ENCODE data around the gene THBS3. TPM values are rescaled to one million over a fixed set of nuclear protein-coding genes. Genes with fewer than 3 reads are reported as not detected.

Gene THBS3
- total and polyA plus RNA-seq, 9 of the 15 experiments (the other 6 are each of a cell fraction or from before 2014, with no cell fraction given), result 0.59 to 8.3 (median 3.2) TPM

- ATAC-seq, result no peak
- no peak for DNase-seq (ENCODE audit: extremely low read depth in 1 of 4, low spot score in 3 of 4)
- Histone ChIP-seq H3K27ac (ENCODE audit: extremely low read depth, low read depth, low read length) (no peak overlapping the region), H3K4me2 (ENCODE audit: insufficient read depth, low read length) (no peak overlapping the region), H4K20me1 (replicated peaks; ENCODE audit: control insufficient read depth, insufficient read depth, low read length) (no peaks in the 10 kb centered on the region), H2AFZ (ENCODE audit: low read depth, low read length) (no peak overlapping the region), H3K9ac (ENCODE audit: insufficient read depth in 1 of 2, low read depth in 2 of 2, low read length in 2 of 2) (0 out of 4 replicates have a peak overlapping the region, but pooled peaks of 1 of the 2 experiments have one; percentile 15), H3K36me3 (ENCODE audit: control insufficient read depth, insufficient read depth, low read length) (peaks cover 34% of the 10 kb centered on the region; the same call in 2 of the 3 replicates), H3K4me3 (no peak overlapping the region), H3K4me1 (replicated peaks in 1 of 2; ENCODE audit: control insufficient read depth in 2 of 2, insufficient read depth in 2 of 2, low read length in 2 of 2) (peaks cover under 1 to 19% of the 10 kb centered on the region in 2 experiments; a peak in 3 of 5 replicates), H3K9me1 (ENCODE audit: control insufficient read depth, insufficient read depth, low read length) (no peaks in the 10 kb centered on the region), H3K9me3 (replicated peaks; ENCODE audit: control insufficient read depth, insufficient read depth, low read depth, low read length) (no peaks in the 10 kb centered on the region), H3K79me2 (ENCODE audit: control insufficient read depth, insufficient read depth, low read length) (peaks cover 4% of the 10 kb centered on the region; the same call in 1 of the 3 replicates), H3K27me3 (ENCODE audit: control insufficient read depth in 2 of 2, insufficient read depth in 2 of 2, low read length in 2 of 2) (no peaks in the 10 kb centered on the region)
- no peak for FAIRE-seq
- no TSS peak for BruUV-seq (replicated peaks)
- in situ Hi-C loops (cut with MboI), result no loop called here
- intact Hi-C loops (cut with micrococcal nuclease), result no loop called here
- 65% methylated on average over 5 of the region's 5 CpGs for WGBS (ENCODE audit: insufficient coverage, low coverage, missing lambda C conversion rate)
- no peak for TF ChIP-seq IRF1 (CRISPR knock-in tag; IDR thresholded peaks at IDR 0.05; ENCODE audit: borderline replicate concordance)
- no peak for TF ChIP-seq CTCFL (IDR thresholded peaks at IDR 0.05; ENCODE audit: borderline replicate concordance, insufficient read depth, low read depth, low read length, poor library complexity, severe bottlenecking)
- TF ChIP-seq ZNF134 (CRISPR knock-in tag; conservative IDR thresholded peaks at IDR 0.05), result no peak
- ChIA-PET CTCF (ENCODE audit: low intra/inter-chr PET ratio) (no interaction called here), POLR2A (no interaction called here)
Measured at GRCh38 chr1:155200920-155201319, 6.8 kb downstream of the THBS3 start.
